ENCODE data around the gene HOXA13.

GRCh38 chr7:27159266-27160144 is 40.4 kb downstream of the HOXA13 start:
- TF ChIP-seq, protein P1, sequence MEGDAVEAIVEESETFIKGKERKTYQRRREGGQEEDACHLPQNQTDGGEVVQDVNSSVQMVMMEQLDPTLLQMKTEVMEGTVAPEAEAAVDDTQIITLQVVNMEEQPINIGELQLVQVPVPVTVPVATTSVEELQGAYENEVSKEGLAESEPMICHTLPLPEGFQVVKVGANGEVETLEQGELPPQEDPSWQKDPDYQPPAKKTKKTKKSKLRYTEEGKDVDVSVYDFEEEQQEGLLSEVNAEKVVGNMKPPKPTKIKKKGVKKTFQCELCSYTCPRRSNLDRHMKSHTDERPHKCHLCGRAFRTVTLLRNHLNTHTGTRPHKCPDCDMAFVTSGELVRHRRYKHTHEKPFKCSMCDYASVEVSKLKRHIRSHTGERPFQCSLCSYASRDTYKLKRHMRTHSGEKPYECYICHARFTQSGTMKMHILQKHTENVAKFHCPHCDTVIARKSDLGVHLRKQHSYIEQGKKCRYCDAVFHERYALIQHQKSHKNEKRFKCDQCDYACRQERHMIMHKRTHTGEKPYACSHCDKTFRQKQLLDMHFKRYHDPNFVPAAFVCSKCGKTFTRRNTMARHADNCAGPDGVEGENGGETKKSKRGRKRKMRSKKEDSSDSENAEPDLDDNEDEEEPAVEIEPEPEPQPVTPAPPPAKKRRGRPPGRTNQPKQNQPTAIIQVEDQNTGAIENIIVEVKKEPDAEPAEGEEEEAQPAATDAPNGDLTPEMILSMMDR (IDR thresholded peaks at IDR 0.05): no peak
- TF ChIP-seq POLR2A (IDR thresholded peaks at IDR 0.05) (no peak), POLR2AphosphoS5 (IDR thresholded peaks at IDR 0.05; ENCODE audit: insufficient read depth in 1 of 2, low read depth in 1 of 2) (no peak)

All from vagina (tissue), 2 donors.